ENCODE results near the gene FBXL5. TPM values are rescaled to one million over a fixed set of nuclear protein-coding genes. Genes with fewer than 3 reads are reported as not detected.

The FBXL5 gene
- total and polyA plus RNA-seq, 9 of the 15 experiments (the other 6 are each of a cell fraction or from before 2014, with no cell fraction given) = 6.0 to 35.2 (median 22.1) TPM

- Histone ChIP-seq H3K4me2 (ENCODE audit: insufficient read depth, low read length) (no peak overlapping the region), H3K79me2 (ENCODE audit: control insufficient read depth, insufficient read depth, low read length) (no peaks in the 10 kb centered on the region), H4K20me1 (replicated peaks; ENCODE audit: control insufficient read depth, insufficient read depth, low read length) (no peaks in the 10 kb centered on the region), H3K9me3 (replicated peaks; ENCODE audit: control insufficient read depth, insufficient read depth, low read depth, low read length) (no peaks in the 10 kb centered on the region), H3K27ac (ENCODE audit: extremely low read depth, low read depth, low read length) (no peak overlapping the region), H3K36me3 (ENCODE audit: control insufficient read depth, insufficient read depth, low read length) (no peaks in the 10 kb centered on the region), H3K4me1 (replicated peaks in 1 of 2; ENCODE audit: control insufficient read depth in 2 of 2, insufficient read depth in 2 of 2, low read length in 2 of 2) (no peaks in the 10 kb centered on the region; a peak in 1 of 5 replicates), H2AFZ (ENCODE audit: low read depth, low read length) (no peak overlapping the region), H3K27me3 (ENCODE audit: control insufficient read depth in 2 of 2, insufficient read depth in 2 of 2, low read length in 2 of 2) (no peaks in the 10 kb centered on the region), H3K4me3 (no peak overlapping the region), H3K9me1 (ENCODE audit: control insufficient read depth, insufficient read depth, low read length) (no peaks in the 10 kb centered on the region), H3K9ac (ENCODE audit: insufficient read depth in 1 of 2, low read depth in 2 of 2, low read length in 2 of 2) (no peak overlapping the region)
- no peak for FAIRE-seq
- BruUV-seq (replicated peaks) = no TSS peak
- no peak for ATAC-seq
- WGBS (ENCODE audit: insufficient coverage, low coverage, missing lambda C conversion rate) = 17% methylated on average over 2 of the region's 2 CpGs
- CTCF ChIA-PET (ENCODE audit: low intra/inter-chr PET ratio) = no interaction called here
- POLR2A ChIA-PET = no interaction called here
- intact Hi-C loops (cut with micrococcal nuclease) = no loop called here
- no peak for DNase-seq (ENCODE audit: extremely low read depth in 1 of 4, low spot score in 3 of 4)
- in situ Hi-C loops (cut with MboI) = no loop called here
- no peak for TF ChIP-seq HDAC8 (tag; IDR thresholded peaks at IDR 0.05)
These were observed 96.6 kb downstream of the FBXL5 start for GRCh38 chr4:15558561-15558960.

DNA sequence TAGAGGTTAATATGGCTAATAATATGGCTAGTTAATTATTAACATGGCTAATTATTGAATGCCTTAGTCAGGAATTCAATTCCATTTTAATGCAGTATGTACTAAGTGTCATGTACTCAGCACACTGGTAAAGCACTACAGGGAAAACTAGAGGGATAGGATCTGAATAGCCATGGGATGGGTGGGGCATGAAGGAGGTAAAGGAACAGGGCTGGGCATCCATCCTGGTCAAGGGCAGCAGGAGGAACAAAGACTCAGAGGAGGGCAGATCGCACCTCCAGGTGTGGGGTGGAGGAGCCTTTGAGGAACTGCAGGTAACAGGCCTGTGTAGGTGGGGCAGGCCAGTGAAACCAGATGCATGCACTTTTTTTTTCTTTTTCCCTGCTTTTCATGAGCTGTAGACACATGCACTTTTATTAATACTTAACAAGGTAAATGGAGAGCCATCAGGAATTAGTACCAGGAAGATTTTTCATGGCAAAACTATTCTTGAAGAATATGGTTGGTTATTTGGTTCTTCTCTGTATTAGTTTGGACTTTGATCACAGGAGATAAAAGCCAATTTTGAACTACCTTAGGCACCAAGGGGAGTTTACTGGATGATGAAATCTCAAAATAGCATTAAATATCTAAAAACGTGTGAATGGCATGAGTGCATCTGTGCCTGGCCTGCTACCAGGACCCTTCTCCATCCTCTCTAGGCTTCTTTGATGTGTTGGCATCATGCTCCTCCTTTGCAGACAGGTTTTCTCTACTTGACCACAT, 97.2 kb downstream of the FBXL5 start:
- no peaks in the 10 kb centered on the region for H3K79me2 ChIP-seq (ENCODE audit: control insufficient read depth, insufficient read depth, low read length)
- POLR2A ChIA-PET = no interaction called here
- H2AFZ ChIP-seq (ENCODE audit: low read depth, low read length) = no peak overlapping the region
- DNase-seq (ENCODE audit: extremely low read depth in 1 of 4, low spot score in 3 of 4) = no peak
- intact Hi-C loops (cut with micrococcal nuclease) (no loop called here), in situ Hi-C loops (cut with MboI) (no loop called here)
- H4K20me1 ChIP-seq (replicated peaks; ENCODE audit: control insufficient read depth, insufficient read depth, low read length) = no peaks in the 10 kb centered on the region
- H3K36me3 ChIP-seq (ENCODE audit: control insufficient read depth, insufficient read depth, low read length) = no peaks in the 10 kb centered on the region
- no peak overlapping the region for H3K27ac ChIP-seq (ENCODE audit: extremely low read depth, low read depth, low read length)
- no peaks in the 10 kb centered on the region for H3K9me1 ChIP-seq (ENCODE audit: control insufficient read depth, insufficient read depth, low read length)
- no peak overlapping the region for H3K9ac ChIP-seq (ENCODE audit: insufficient read depth in 1 of 2, low read depth in 2 of 2, low read length in 2 of 2)
- H3K4me2 ChIP-seq (ENCODE audit: insufficient read depth, low read length) = no peak overlapping the region
- no peaks in the 10 kb centered on the region for H3K27me3 ChIP-seq (ENCODE audit: control insufficient read depth in 2 of 2, insufficient read depth in 2 of 2, low read length in 2 of 2)
- CTCF ChIA-PET (ENCODE audit: low intra/inter-chr PET ratio) = no interaction called here
- FAIRE-seq = no peak
- no peaks in the 10 kb centered on the region for H3K9me3 ChIP-seq (replicated peaks; ENCODE audit: control insufficient read depth, insufficient read depth, low read depth, low read length)
- WGBS (ENCODE audit: insufficient coverage, low coverage, missing lambda C conversion rate) = 13% methylated on average over 2 of the region's 2 CpGs
- ATAC-seq = no peak
- no peak overlapping the region for H3K4me3 ChIP-seq
- H3K4me1 ChIP-seq (replicated peaks in 1 of 2; ENCODE audit: control insufficient read depth in 2 of 2, insufficient read depth in 2 of 2, low read length in 2 of 2) = no peaks in the 10 kb centered on the region
- BruUV-seq (replicated peaks) = no TSS peak
- TF ChIP-seq FOXA3 (CRISPR knock-in tag; conservative IDR thresholded peaks at IDR 0.05 in 1 of 2, IDR thresholded peaks at IDR 0.05 in 1 of 2) (no peak), LARP7 (IDR thresholded peaks at IDR 0.05) (no peak), MTA2 (IDR thresholded peaks at IDR 0.05; ENCODE audit: low read depth) (no peak), SMARCE1 (IDR thresholded peaks at IDR 0.05) (no peak), KDM2B (CRISPR knock-in tag; IDR thresholded peaks at IDR 0.05) (no peak), LEF1 (IDR thresholded peaks at IDR 0.05) (no peak), KLF13 (tag; IDR thresholded peaks at IDR 0.05; ENCODE audit: borderline replicate concordance, low read depth) (no peak), HDAC2 (IDR thresholded peaks at IDR 0.05) (no peak), ARID1B (IDR thresholded peaks at IDR 0.05) (no peak), KLF6 (CRISPR knock-in tag; IDR thresholded peaks at IDR 0.05; ENCODE audit: borderline replicate concordance) (no peak), ZNF586 (CRISPR knock-in tag; conservative IDR thresholded peaks at IDR 0.05) (no peak), NCOA6 (IDR thresholded peaks at IDR 0.05) (no peak), YBX1 (IDR thresholded peaks at IDR 0.05) (no peak), ZNF121 (CRISPR knock-in tag; conservative IDR thresholded peaks at IDR 0.05) (no peak), RAD51 (IDR thresholded peaks at IDR 0.05; ENCODE audit: borderline replicate concordance, low read depth) (no peak), GABPA (tag; conservative IDR thresholded peaks at IDR 0.05; ENCODE audit: low read depth) (no peak), ZNF41 (CRISPR knock-in tag; conservative IDR thresholded peaks at IDR 0.05) (no peak)
- TF ChIP-seq, protein P1, sequence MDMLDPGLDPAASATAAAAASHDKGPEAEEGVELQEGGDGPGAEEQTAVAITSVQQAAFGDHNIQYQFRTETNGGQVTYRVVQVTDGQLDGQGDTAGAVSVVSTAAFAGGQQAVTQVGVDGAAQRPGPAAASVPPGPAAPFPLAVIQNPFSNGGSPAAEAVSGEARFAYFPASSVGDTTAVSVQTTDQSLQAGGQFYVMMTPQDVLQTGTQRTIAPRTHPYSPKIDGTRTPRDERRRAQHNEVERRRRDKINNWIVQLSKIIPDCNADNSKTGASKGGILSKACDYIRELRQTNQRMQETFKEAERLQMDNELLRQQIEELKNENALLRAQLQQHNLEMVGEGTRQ (CRISPR knock-in tag; IDR thresholded peaks at IDR 0.05) = no peak
